Lower leg skin (tissue), 3 donors: ENCODE results near the gene DCN.

Source experiments
- POLR2A ChIP-seq, 2 donors: fragments of 450-650 bp; IDR thresholded peaks; one replicate each; pipeline ENCODE4 v1.6.1; 2016 to 2017; ENCODE audit warnings: antibody characterized with exemption in 2 of 2, mild to moderate bottlenecking in 1 of 2, moderate library complexity in 1 of 2
- TF ChIP-seq, protein P1 (sequence below), 3 donors: fragments of 450-650 bp; IDR thresholded peaks; one replicate each; pipeline ENCODE4 v1.5.1; 2016; ENCODE audit warnings: antibody characterized with exemption in 3 of 3, mild to moderate bottlenecking in 3 of 3, moderate library complexity in 2 of 3

GRCh38 chr12:91127751-91128150 is 54.9 kb downstream of the DCN start:
- TF ChIP-seq, protein P1, sequence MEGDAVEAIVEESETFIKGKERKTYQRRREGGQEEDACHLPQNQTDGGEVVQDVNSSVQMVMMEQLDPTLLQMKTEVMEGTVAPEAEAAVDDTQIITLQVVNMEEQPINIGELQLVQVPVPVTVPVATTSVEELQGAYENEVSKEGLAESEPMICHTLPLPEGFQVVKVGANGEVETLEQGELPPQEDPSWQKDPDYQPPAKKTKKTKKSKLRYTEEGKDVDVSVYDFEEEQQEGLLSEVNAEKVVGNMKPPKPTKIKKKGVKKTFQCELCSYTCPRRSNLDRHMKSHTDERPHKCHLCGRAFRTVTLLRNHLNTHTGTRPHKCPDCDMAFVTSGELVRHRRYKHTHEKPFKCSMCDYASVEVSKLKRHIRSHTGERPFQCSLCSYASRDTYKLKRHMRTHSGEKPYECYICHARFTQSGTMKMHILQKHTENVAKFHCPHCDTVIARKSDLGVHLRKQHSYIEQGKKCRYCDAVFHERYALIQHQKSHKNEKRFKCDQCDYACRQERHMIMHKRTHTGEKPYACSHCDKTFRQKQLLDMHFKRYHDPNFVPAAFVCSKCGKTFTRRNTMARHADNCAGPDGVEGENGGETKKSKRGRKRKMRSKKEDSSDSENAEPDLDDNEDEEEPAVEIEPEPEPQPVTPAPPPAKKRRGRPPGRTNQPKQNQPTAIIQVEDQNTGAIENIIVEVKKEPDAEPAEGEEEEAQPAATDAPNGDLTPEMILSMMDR (IDR thresholded peaks at IDR 0.05) = no peak
- no peak for TF ChIP-seq POLR2A (IDR thresholded peaks at IDR 0.05)
